Activated CD4-positive, alpha-beta T cell treated with anti-CD3 and anti-CD28 coated beads, Interleukin-2, amount 10 ng/mL, durations not matched to agents 7 days and 5 days (primary cell): Measurements from ENCODE around the gene CHKB. TPM values are rescaled to one million over a fixed set of nuclear protein-coding genes. Genes with fewer than 3 reads are reported as not detected.
"Not testable (repeated sequence)": the region's sequence is repeated elsewhere in the genome, so short reads cannot be mapped to it uniquely, and the experiment has no call there.

ENCODE experiments used
- CTCF ChIA-PET: fragments of 350-600 bp; sonication (Branson Sonifier 250); formaldehyde crosslinking; loops from one replicate; lab custom pipeline; 2021; ENCODE audit warnings: antibody characterized with exemption; lab: Charles Lee
- POLR2A ChIA-PET: fragments of 350-600 bp; sonication (Branson Sonifier 250); formaldehyde crosslinking; loops from one replicate; lab custom pipeline; 2021; ENCODE audit warnings: antibody characterized with exemption; lab: Charles Lee
- DNase-seq: peaks from one replicate; pipeline ENCODE4 v3.0.0-alpha.2; 2020
- H3K27ac Mint-ChIP-seq: one replicate; pipeline ENCODE4 v1.8.0; 2021; ENCODE audit warnings: mild to moderate bottlenecking, moderate library complexity, mixed read lengths
- H3K27me3 Mint-ChIP-seq: one replicate; pipeline ENCODE4 v1.8.0; 2021; ENCODE audit warnings: mixed read lengths
- H3K36me3 Mint-ChIP-seq: one replicate; pipeline ENCODE4 v1.8.0; 2021; ENCODE audit warnings: low read depth, mixed read lengths
- H3K4me1 Mint-ChIP-seq: one replicate; pipeline ENCODE4 v1.8.0; 2021; ENCODE audit warnings: mixed read lengths
- H3K4me3 Mint-ChIP-seq: one replicate; pipeline ENCODE4 v1.8.0; 2021; ENCODE audit warnings: mild to moderate bottlenecking, moderate library complexity, mixed read lengths
- H3K9me3 Mint-ChIP-seq: one replicate; pipeline ENCODE4 v1.8.0; 2021; ENCODE audit warnings: mixed read lengths
- total RNA-seq, 2 experiments: library from RNA; stranded (reverse); gene quantifications; one replicate each; pipeline ENCODE4 v1.2.3, GENCODE V29; 2021

The CHKB gene
- total RNA-seq, 2 experiments from 2014 or later, result 140 to 142 TPM

- Mint-ChIP-seq H3K4me3 (no peak overlapping the region), H3K36me3 (peaks cover 31% of the 10 kb centered on the region), H3K27ac (no peak overlapping the region), H3K9me3 (peaks cover 3% of the 10 kb centered on the region), H3K27me3 (no peaks in the 10 kb centered on the region), H3K4me1 (peaks cover 80% of the 10 kb centered on the region)
- no peak for DNase-seq
- CTCF ChIA-PET, result interaction anchor here (6.0 to 8.1 kb wide), 2 partner anchors 12 to 26 kb away, joined by 45 to 63 read pairs; partner anchors contain the start of genes SCO2 and SYCE3
- POLR2A ChIA-PET, result no interaction called here
These were observed 44.9 kb downstream of the CHKB start for GRCh38 chr22:50537765-50538164.

- DNase-seq, result no peak
- Mint-ChIP-seq H3K4me3 (no peak overlapping the region), H3K27ac (peak overlapping the region; percentile 94), H3K27me3 (no peaks in the 10 kb centered on the region), H3K4me1 (peaks cover 68% of the 10 kb centered on the region), H3K9me3 (peaks cover 3% of the 10 kb centered on the region), H3K36me3 (peaks cover 26% of the 10 kb centered on the region)
- CTCF ChIA-PET, result interaction anchor here (1.8 to 8.1 kb wide), 3 partner anchors 9 to 27 kb away, joined by 9 to 63 read pairs (median 45); partner anchors contain the start of genes KLHDC7B, SCO2 and SYCE3
- POLR2A ChIA-PET, result interaction anchor here (1.4 kb wide), 1 partner anchor 27 kb away, joined by 4 read pairs; the partner anchor contains the start of gene SYCE3
These were observed 46.4 kb downstream of the CHKB start for GRCh38 chr22:50536226-50536625.

GRCh38 chr22:50535113-50535512 is 47.5 kb downstream of the CHKB start:
- H3K36me3 Mint-ChIP-seq, result peaks cover 24% of the 10 kb centered on the region
- H3K4me3 Mint-ChIP-seq, result no peak overlapping the region
- H3K4me1 Mint-ChIP-seq, result peaks cover 58% of the 10 kb centered on the region
- ChIA-PET POLR2A (interaction anchor here (0.6 to 1.4 kb wide), 2 partner anchors 22 to 28 kb away, joined by 4 to 5 read pairs; partner anchors contain the start of gene SYCE3), CTCF (interaction anchor here (0.6 to 8.1 kb wide), 6 partner anchors 9 to 909 kb away, joined by 3 to 63 read pairs (median 4); partner anchors contain the start of genes KLHDC7B, SCO2 and SYCE3)
- no peak for DNase-seq
- H3K9me3 Mint-ChIP-seq, result no peaks in the 10 kb centered on the region
- no peaks in the 10 kb centered on the region for H3K27me3 Mint-ChIP-seq
- H3K27ac Mint-ChIP-seq, result peak overlapping the region; percentile 72

- peak overlapping the region; percentile 96 for H3K4me3 Mint-ChIP-seq
- peaks cover 49% of the 10 kb centered on the region for H3K4me1 Mint-ChIP-seq
- H3K9me3 Mint-ChIP-seq, POLR2A ChIA-PET, H3K27me3 Mint-ChIP-seq, DNase-seq: not testable (repeated sequence)
- CTCF ChIA-PET, result interaction anchor here (0.6 to 8.1 kb wide), 5 partner anchors 8 to 87 kb away, joined by 3 to 63 read pairs (median 4); partner anchors contain the start of genes KLHDC7B and SCO2
- peaks cover 26% of the 10 kb centered on the region for H3K36me3 Mint-ChIP-seq
- H3K27ac Mint-ChIP-seq, result peak overlapping the region; percentile 100
These were observed 48.6 kb downstream of the CHKB start for GRCh38 chr22:50533856-50534711.

GRCh38 chr22:50532824-50533796 is 49.5 kb downstream of the CHKB start:
- CTCF ChIA-PET, result interaction anchor here (0.6 to 0.7 kb wide), 2 partner anchors 48 to 87 kb away, joined by 3 to 4 read pairs; no protein-coding TSS in a partner anchor
- Mint-ChIP-seq H3K9me3 (no peaks in the 10 kb centered on the region), H3K4me1 (peaks cover 52% of the 10 kb centered on the region), H3K36me3 (peaks cover 27% of the 10 kb centered on the region), H3K27ac (peak overlapping the region; percentile 100), H3K4me3 (peak overlapping the region; percentile 96), H3K27me3 (no peaks in the 10 kb centered on the region)
- POLR2A ChIA-PET, result interaction anchor here (1.7 kb wide), 1 partner anchor 15 kb away, joined by 6 read pairs; no protein-coding TSS in a partner anchor
- no peak for DNase-seq

GRCh38 chr22:50531962-50532674 is 50.5 kb downstream of the CHKB start:
- Mint-ChIP-seq H3K9me3 (no peaks in the 10 kb centered on the region), H3K4me3 (peak overlapping the region; percentile 96), H3K27me3 (no peaks in the 10 kb centered on the region), H3K27ac (peak overlapping the region; percentile 100), H3K4me1 (peaks cover 60% of the 10 kb centered on the region), H3K36me3 (peaks cover 36% of the 10 kb centered on the region)
- peak; percentile 38 for DNase-seq
- POLR2A ChIA-PET, result interaction anchor here (1.7 kb wide), 1 partner anchor 16 kb away, joined by 6 read pairs; no protein-coding TSS in a partner anchor
- CTCF ChIA-PET, result interaction anchor here (0.8 kb wide), 1 partner anchor 31 kb away, joined by 3 read pairs; no protein-coding TSS in a partner anchor

- Mint-ChIP-seq H3K4me1 (peaks cover 59% of the 10 kb centered on the region), H3K9me3 (no peaks in the 10 kb centered on the region), H3K27ac (peak overlapping the region; percentile 100), H3K4me3 (peak overlapping the region; percentile 96), H3K27me3 (no peaks in the 10 kb centered on the region), H3K36me3 (peaks cover 39% of the 10 kb centered on the region)
- peak; percentile 79 for DNase-seq
- ChIA-PET POLR2A (interaction anchor here (1.7 kb wide), 1 partner anchor 17 kb away, joined by 6 read pairs; no protein-coding TSS in a partner anchor), CTCF (interaction anchor here (0.8 kb wide), 1 partner anchor 32 kb away, joined by 3 read pairs; no protein-coding TSS in a partner anchor)
These were observed 51.1 kb downstream of the CHKB start for GRCh38 chr22:50531546-50531961.

- H3K9me3 Mint-ChIP-seq, result no peaks in the 10 kb centered on the region
- CTCF ChIA-PET, result no interaction called here
These were observed 51.6 kb downstream of the CHKB start for GRCh38 chr22:50530877-50531545.

GRCh38 chr22:50530580-50530876 is 52.1 kb downstream of the CHKB start:
- POLR2A ChIA-PET, result no interaction called here
- peak overlapping the region; percentile 100 for H3K27ac Mint-ChIP-seq

More at GRCh38 chr22:50530877-50531545, 51.6 kb downstream of the CHKB start:
- H3K27ac Mint-ChIP-seq, result peak overlapping the region; percentile 100
- peak; percentile 89 for DNase-seq
- no peaks in the 10 kb centered on the region for H3K27me3 Mint-ChIP-seq
- H3K4me3 Mint-ChIP-seq, result peak overlapping the region; percentile 96
- POLR2A ChIA-PET, result no interaction called here
- H3K4me1 Mint-ChIP-seq, result peaks cover 53% of the 10 kb centered on the region
- peaks cover 36% of the 10 kb centered on the region for H3K36me3 Mint-ChIP-seq

GRCh38 chr22:50529897-50530579 is 52.6 kb downstream of the CHKB start, which contains the start of gene TYMP:
TSS of gene TYMP (minus strand) at chr22:50530012. CDS start at chr22:50529709, 303 bp downstream.
- no peaks in the 10 kb centered on the region for H3K27me3 Mint-ChIP-seq
- peak within 1 kb of the TSS; percentile 96 for H3K4me3 Mint-ChIP-seq
- peak within 1 kb of the TSS; percentile 100 for H3K27ac Mint-ChIP-seq
- peaks cover 34% of the 10 kb centered on the region for H3K36me3 Mint-ChIP-seq
- H3K4me1 Mint-ChIP-seq, result peaks cover 47% of the 10 kb centered on the region
- H3K9me3 Mint-ChIP-seq, result no peaks in the 10 kb centered on the region
- CTCF ChIA-PET, result interaction anchor here (0.7 to 5.8 kb wide), 5 partner anchors 15 to 92 kb away, joined by 3 to 74 read pairs (median 4); partner anchors contain the start of genes KLHDC7B and SYCE3
- POLR2A ChIA-PET, result interaction anchor here (0.6 to 1.0 kb wide), 5 partner anchors 10 to 91 kb away, joined by 3 to 10 read pairs (median 3); no protein-coding TSS in a partner anchor
- peak; percentile 78 for DNase-seq

More at GRCh38 chr22:50530580-50530876, 52.1 kb downstream of the CHKB start:
- Mint-ChIP-seq H3K27me3 (no peaks in the 10 kb centered on the region), H3K4me1 (peaks cover 50% of the 10 kb centered on the region), H3K9me3 (no peaks in the 10 kb centered on the region), H3K4me3 (peak overlapping the region; percentile 96), H3K36me3 (peaks cover 36% of the 10 kb centered on the region)
- DNase-seq, result no peak
- CTCF ChIA-PET, result no interaction called here
